ENCODE measurements around the gene AHNAK.

GRCh38 chr11:62456630-62457029 is 90.0 kb downstream of the AHNAK start:
- TF ChIP-seq EZH2 (IDR thresholded peaks at IDR 0.05; ENCODE audit: borderline replicate concordance, low read length): no peak
- no peak for TF ChIP-seq CTCF (IDR thresholded peaks at IDR 0.05; ENCODE audit: low read length)
